Panc1 (cell line): ENCODE measurements around the gene DSC3.

Experiments used
- CTCF ChIP-seq: fragments of 450-650 bp; IDR thresholded peaks from 2 replicates; pipeline ENCODE4 v1.5.1; 2017; ENCODE audit warnings: mild to moderate bottlenecking
- POLR2AphosphoS5 ChIP-seq: IDR thresholded peaks from 2 replicates; pipeline ENCODE4 v1.6.1; 2012; ENCODE audit warnings: mild to moderate bottlenecking, low read depth, low read length, moderate library complexity
- REST ChIP-seq, 2 experiments: IDR thresholded peaks; 2 replicates each; pipeline ENCODE4 v1.6.1; 2011 to 2012; ENCODE audit warnings: low read depth in 2 of 2, control low read depth in 1 of 2, low read length in 1 of 2, mild to moderate bottlenecking in 1 of 2, moderate library complexity in 1 of 2; ENCODE audit not compliant: insufficient read depth in 1 of 2
- SIN3A ChIP-seq: IDR thresholded peaks from 2 replicates; pipeline ENCODE4 v1.6.1; 2012; ENCODE audit warnings: low read depth, mild to moderate bottlenecking, low read length, moderate library complexity, borderline replicate concordance; ENCODE audit not compliant: insufficient read depth

DNA sequence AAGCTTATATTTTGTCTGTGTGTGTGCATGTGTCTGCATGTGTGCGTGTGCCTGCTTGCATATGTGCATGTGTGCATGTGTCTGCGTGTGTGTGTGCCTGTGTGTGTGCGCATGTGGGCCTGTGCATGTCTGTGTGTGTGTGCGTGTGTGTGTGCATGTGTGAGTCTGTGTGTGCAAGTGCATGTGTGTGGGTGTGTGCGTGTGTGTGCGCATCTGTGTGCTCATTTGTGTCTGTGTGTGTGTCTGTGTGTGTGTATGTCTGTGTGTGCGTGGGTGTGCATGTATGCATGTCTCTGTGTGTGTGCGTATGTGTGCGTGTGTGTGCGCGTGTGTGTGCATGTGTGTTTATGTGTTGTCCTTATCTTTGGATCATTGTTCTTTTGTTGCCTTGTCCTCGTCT is 56.8 kb downstream of the DSC3 start:
- TF ChIP-seq CTCF (no peak), REST (IDR thresholded peaks at IDR 0.05; ENCODE audit: insufficient read depth in 1 of 2, low read depth in 2 of 2, low read length in 1 of 2) (no peak), SIN3A (no peak), POLR2AphosphoS5 (no peak)
